GM12878 (cell line): Measurements from ENCODE around the gene PTPRN2. TPM values are rescaled to one million over a fixed set of nuclear protein-coding genes. Genes with fewer than 3 reads are reported as not detected.

Experiments
- ATAC-seq: fragments of 200-7000 bp; cut with Tn5 transposase; 3 replicates; pipeline ENCODE4 v1.9.1; 2020; ENCODE audit warnings: mild to moderate bottlenecking, moderate library complexity
- BruUV-seq: library from RNA; stranded (reverse); fragments of 400-500 nt; replicated peaks from 2 replicates; lab custom pipeline; 2021; lab: Mats Ljungman, UMichigan
- CTCF ChIA-PET: fragments of 300-600 bp; sonication (Branson Sonifier 250); formaldehyde crosslinking; extraction: SDS; loops from one replicate; lab custom pipeline; 2021; ENCODE audit warnings: inconsistent platforms; lab: Yijun Ruan, JAX
- POLR2A ChIA-PET: fragments of 350-600 bp; formaldehyde crosslinking; extraction: SDS; loops from one replicate; lab custom pipeline; 2021; ENCODE audit warnings: inconsistent platforms; lab: Charles Lee
- RAD21 ChIA-PET: fragments of 300-600 bp; sonication (Branson Sonifier 250); formaldehyde crosslinking; loops from one replicate; lab custom pipeline; 2023; ENCODE audit warnings: antibody characterized with exemption; ENCODE audit not compliant: unreplicated experiment; lab: Charles Lee
- SMC1A ChIA-PET: fragments of 300-600 bp; sonication (Branson Sonifier 250); formaldehyde crosslinking; loops from one replicate; lab custom pipeline; 2023; ENCODE audit not compliant: unreplicated experiment, uncharacterized antibody; lab: Charles Lee
- DNase-seq: peaks from one replicate; pipeline ENCODE4 v3.0.0-alpha.2; 2011; ENCODE audit warnings: low read depth, low spot score
- FAIRE-seq: peaks from 3 replicates; lab custom pipeline; 2011; peaks lifted over from hg19 to GRCh38; lab: Jason Lieb, UNC
- H2AFZ ChIP-seq: 2 replicates; pipeline ENCODE4 v1.6.0; 2011; ENCODE audit warnings: low read depth, low read length, control low read depth; ENCODE audit not compliant: control insufficient read depth
- H3K27ac ChIP-seq: 2 replicates; pipeline ENCODE4 v1.5.1; 2011; ENCODE audit warnings: control low read depth; ENCODE audit not compliant: control insufficient read depth, insufficient read depth
- H3K27me3 ChIP-seq, 2 experiments: replicated peaks in 1 of 2; 2 replicates each; pipeline versions ENCODE4 v1.6.0 to v1.6.1; 2011; ENCODE audit warnings: low read length in 1 of 2; ENCODE audit not compliant: control insufficient read depth in 2 of 2, insufficient read depth in 2 of 2
- H3K36me3 ChIP-seq, 2 experiments: 2 replicates each; pipeline ENCODE4 v1.5.1; 2011; ENCODE audit warnings: low read length in 1 of 2; ENCODE audit not compliant: control insufficient read depth in 2 of 2, insufficient read depth in 2 of 2
- H3K4me1 ChIP-seq: 2 replicates; pipeline ENCODE4 v1.6.1; 2011; ENCODE audit warnings: mild to moderate bottlenecking, low read length, moderate library complexity, mixed read lengths; ENCODE audit not compliant: control insufficient read depth, insufficient read depth
- H3K4me2 ChIP-seq: 2 replicates; pipeline ENCODE4 v1.6.0; 2011; ENCODE audit warnings: control low read depth; ENCODE audit not compliant: control insufficient read depth, insufficient read depth
- H3K4me3 ChIP-seq: fragments of 200-600 bp; sonication (generic); 2 replicates; pipeline ENCODE4 v1.5.1; 2016
- H3K79me2 ChIP-seq: 2 replicates; pipeline ENCODE4 v1.6.0; 2011; ENCODE audit warnings: low read length; ENCODE audit not compliant: control insufficient read depth, insufficient read depth
- H3K9ac ChIP-seq: 2 replicates; pipeline ENCODE4 v1.8.0; 2011; ENCODE audit warnings: low read length, control low read depth, mixed read lengths; ENCODE audit not compliant: control insufficient read depth, insufficient read depth
- H3K9me3 ChIP-seq: replicated peaks from 3 replicates; pipeline ENCODE4 v1.5.1; 2011; ENCODE audit warnings: mild to moderate bottlenecking, low read length; ENCODE audit not compliant: control insufficient read depth, insufficient read depth
- H4K20me1 ChIP-seq: 2 replicates; pipeline ENCODE4 v1.6.0; 2011; ENCODE audit not compliant: control insufficient read depth, insufficient read depth
- CTCF ChIP-seq, 3 experiments: IDR thresholded peaks in 2 of 3; conservative IDR thresholded peaks in 1 of 3; 2 replicates each; pipeline ENCODE4 v1.5.1; 2011; ENCODE audit warnings: low read depth in 3 of 3, low read length in 3 of 3, mild to moderate bottlenecking in 3 of 3, control low read depth in 2 of 3, moderate library complexity in 2 of 3, inconsistent platforms in 1 of 3, mixed read lengths in 1 of 3; ENCODE audit not compliant: control insufficient read depth in 2 of 3, insufficient read depth in 1 of 3; ENCODE audit errors: extremely low read depth in 1 of 3
- EGR1 ChIP-seq, 2 experiments: IDR thresholded peaks; 1 replicate in 1 of 2; 2 replicates in 1 of 2; pipeline ENCODE4 v1.6.1; 2011 to 2012; ENCODE audit warnings: low read depth in 2 of 2, low read length in 2 of 2, borderline replicate concordance in 1 of 2, mild to moderate bottlenecking in 1 of 2, moderate library complexity in 1 of 2
- FOS ChIP-seq: IDR thresholded peaks from 3 replicates; pipeline ENCODE4 v1.6.1; 2011; ENCODE audit warnings: borderline replicate concordance; ENCODE audit not compliant: insufficient read length; ENCODE audit errors: extremely low read depth
- IKZF1 ChIP-seq: fragments of 450-650 bp; conservative IDR thresholded peaks from 2 replicates; pipeline ENCODE4 v1.6.1; 2017; ENCODE audit warnings: antibody characterized with exemption, mild to moderate bottlenecking
- JUNB ChIP-seq: IDR thresholded peaks from 2 replicates; pipeline ENCODE4 v1.6.1; 2016; ENCODE audit warnings: antibody characterized with exemption, mild to moderate bottlenecking
- KAT2A ChIP-seq: conservative IDR thresholded peaks from 2 replicates; pipeline ENCODE4 v1.6.1; 2011; ENCODE audit warnings: low read depth, low read length; ENCODE audit not compliant: control insufficient read depth
- KDM1A ChIP-seq: fragments of 200-600 bp; sonication (generic); IDR thresholded peaks from 2 replicates; pipeline ENCODE4 v1.6.1; 2016; ENCODE audit warnings: borderline replicate concordance
- MAX ChIP-seq: IDR thresholded peaks from 2 replicates; pipeline ENCODE4 v1.6.1; 2012; ENCODE audit warnings: low read depth, low read length, improper control_type of control experiment
- POLR2AphosphoS5 ChIP-seq: IDR thresholded peaks from 2 replicates; pipeline ENCODE4 v1.6.1; 2011; ENCODE audit warnings: mild to moderate bottlenecking, low read length, inconsistent platforms
- RAD51 ChIP-seq: fragments of 450-650 bp; IDR thresholded peaks from 2 replicates; pipeline ENCODE4 v1.6.1; 2016; ENCODE audit warnings: moderate library complexity, mild to moderate bottlenecking, inconsistent platforms
- RELB ChIP-seq: fragments of 450-650 bp; IDR thresholded peaks from 2 replicates; pipeline ENCODE4 v1.6.1; 2017; ENCODE audit warnings: low read depth, mild to moderate bottlenecking, moderate library complexity
- SIN3A ChIP-seq: IDR thresholded peaks from 2 replicates; pipeline ENCODE4 v1.6.1; 2012; ENCODE audit warnings: low read depth, low read length, improper control_type of control experiment
- STAT1 ChIP-seq: fragments of 450-650 bp; conservative IDR thresholded peaks from 2 replicates; pipeline ENCODE4 v1.6.1; 2014; ENCODE audit warnings: antibody characterized with exemption, mild to moderate bottlenecking
- ZNF207 ChIP-seq: fragments of 450-650 bp; IDR thresholded peaks from 2 replicates; pipeline ENCODE4 v1.6.1; 2014; ENCODE audit warnings: antibody characterized with exemption, mild to moderate bottlenecking, borderline replicate concordance
- WGBS: methylation state at CpG from one replicate; pipeline ENCODE4 v1.1.6; 2016; ENCODE audit warnings: low lambda C conversion rate; ENCODE audit not compliant: insufficient replicate concordance, insufficient coverage; ENCODE audit errors: missing lambda C conversion rate; 5-methylcytosine and 5-hydroxymethylcytosine counted together
- in situ Hi-C: fragments of 300-500 bp; cut with MboI; formaldehyde crosslinking; loops from 9 replicates; pipeline ENCODE4 v1.14.3; 2018; ENCODE audit warnings: mixed read lengths
- intact Hi-C: fragments of 100-400 bp; cut with micrococcal nuclease; formaldehyde crosslinking; loops from one replicate; pipeline ENCODE4 v1.14.2; 2022; ENCODE audit not compliant: unreplicated experiment
- polyA plus RNA-seq, 11 experiments: library from polyadenylated mRNA; depleted of rRNA in 4 of 11; unstranded in 6 of 11; stranded (reverse) in 5 of 11; fragments of >200 nt; fragmentation: Nextera tagmentation in 4 of 11; fragmentation: Illumina TruSeq in 1 of 11; extraction: Ambion mirVana in 4 of 11; extraction: Trizol in 1 of 11; gene quantifications; 1 replicate in 1 of 11; 2 replicates in 10 of 11; pipeline versions ENCODE4 v1.2.1 to v1.2.3, GENCODE V29; 2011 to 2016; ENCODE audit warnings: inconsistent platforms in 2 of 11, missing spikeins in 2 of 11, low read depth in 1 of 11
- total RNA-seq, 4 experiments: library from RNA; depleted of rRNA in 3 of 4; stranded (reverse); fragments of >200 nt in 3 of 4; fragmentation: Illumina TruSeq in 1 of 4; extraction: Trizol in 1 of 4; gene quantifications; 2 replicates each; pipeline versions ENCODE4 v1.2.1 to v1.2.3, GENCODE V29; 2013 to 2021

Gene PTPRN2
- total and polyA plus RNA-seq, 10 of the 15 experiments (the other 5 are each of a cell fraction or from before 2014, with no cell fraction given), result 5.4 TPM; not detected in 9

GRCh38 chr7:157633465-157634185 lies 954.0 kb downstream of the PTPRN2 start:
- intact Hi-C loops (no loop called here), in situ Hi-C loops (no loop called here)
- H4K20me1 ChIP-seq, result no peaks in the 10 kb centered on the region
- no peaks in the 10 kb centered on the region for H3K4me1 ChIP-seq
- FAIRE-seq (no peak), DNase-seq (no peak), ATAC-seq (no peak)
- H3K36me3 ChIP-seq, result no peaks in the 10 kb centered on the region
- H3K27me3 ChIP-seq, result no peaks in the 10 kb centered on the region
- no peak overlapping the region for H3K4me3 ChIP-seq
- no peaks in the 10 kb centered on the region; the same call in 2 of the 3 replicates for H3K9me3 ChIP-seq
- no peak overlapping the region for H3K27ac ChIP-seq
- SMC1A ChIA-PET, result no interaction called here
- no TSS peak for BruUV-seq
- no peak for TF ChIP-seq FOS
- no peak for TF ChIP-seq CTCF (IDR thresholded peaks at IDR 0.05 in 2 of 3, conservative IDR thresholded peaks at IDR 0.05 in 1 of 3; ENCODE audit: control insufficient read depth in 2 of 3, extremely low read depth in 1 of 3, insufficient read depth in 1 of 3, low read depth in 3 of 3, low read length in 3 of 3)
- TF ChIP-seq ZNF207, result no peak
- no peak for TF ChIP-seq MAX
- TF ChIP-seq KDM1A, result no peak
- TF ChIP-seq JUNB, result no peak
- TF ChIP-seq POLR2AphosphoS5, result no peak
- no peak for TF ChIP-seq STAT1
- no peak for TF ChIP-seq SIN3A
- TF ChIP-seq KAT2A, result no peak
- TF ChIP-seq RAD51, result no peak
- no peak for TF ChIP-seq IKZF1
- TF ChIP-seq RELB, result no peak
- TF ChIP-seq EGR1 (IDR thresholded peaks at IDR 0.05; ENCODE audit: borderline replicate concordance in 1 of 2, low read depth in 2 of 2, low read length in 2 of 2), result no peak
- RAD21 ChIA-PET, result no interaction called here
- H3K4me2 ChIP-seq, result no peak overlapping the region
- no peaks in the 10 kb centered on the region for H3K79me2 ChIP-seq
- H2AFZ ChIP-seq, result no peak overlapping the region
- POLR2A ChIA-PET, result no interaction called here
- no peak overlapping the region for H3K9ac ChIP-seq
- WGBS, result 62% methylated on average over 21 of the region's 21 CpGs
- CTCF ChIA-PET, result no interaction called here
